HG02852 (cell line): ENCODE measurements around the gene CNTN4.
A peak's percentile ranks its signal among the peaks of the same experiment; 100 is the strongest.

Experiments used
- ATAC-seq: cut with Tn5 transposase; IDR thresholded peaks from one replicate; pipeline ENCODE4 v1.9.1; 2021; ENCODE audit warnings: mild to moderate bottlenecking, moderate library complexity; ENCODE audit not compliant: unreplicated experiment

Gene CNTN4

DNA sequence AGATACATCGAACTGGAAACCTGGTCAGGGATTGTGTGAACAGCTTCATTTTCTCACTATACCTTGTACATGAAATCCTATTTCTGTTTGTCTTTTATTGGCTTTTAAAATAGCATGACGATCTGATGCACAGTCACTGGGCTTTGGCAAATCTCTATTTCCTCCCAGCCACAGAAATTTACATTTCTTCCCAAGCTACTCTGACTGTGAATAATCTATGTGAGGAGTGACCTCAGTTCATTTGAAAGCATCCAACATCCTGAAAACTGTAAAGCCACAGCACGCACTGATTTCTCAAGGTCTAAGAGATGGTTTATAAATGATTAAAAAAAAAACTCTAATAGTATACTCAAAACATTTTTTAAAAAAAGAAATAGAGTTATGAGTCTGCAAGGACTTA is 561.2 kb downstream of the CNTN4 start:
- ATAC-seq = no peak

DNA sequence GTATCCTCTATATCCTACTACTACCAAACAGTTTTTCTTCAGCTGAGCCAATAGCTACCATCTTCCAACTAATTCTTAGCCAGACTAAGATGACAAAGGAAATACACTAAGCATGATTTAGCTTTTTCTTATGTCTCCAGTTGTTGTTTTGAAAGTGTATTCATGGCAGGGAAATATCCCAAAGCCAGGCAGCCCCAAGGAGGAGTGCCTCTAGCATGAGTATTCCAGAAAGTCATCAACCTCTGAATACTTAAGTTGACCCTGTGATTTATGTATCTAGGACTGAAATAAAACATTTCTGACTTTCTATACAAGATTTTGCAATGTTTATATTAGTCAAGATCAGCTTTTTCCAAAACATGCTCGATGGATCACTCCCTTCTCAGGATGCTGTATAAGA is 562.4 kb downstream of the CNTN4 start:
- ATAC-seq = no peak

DNA sequence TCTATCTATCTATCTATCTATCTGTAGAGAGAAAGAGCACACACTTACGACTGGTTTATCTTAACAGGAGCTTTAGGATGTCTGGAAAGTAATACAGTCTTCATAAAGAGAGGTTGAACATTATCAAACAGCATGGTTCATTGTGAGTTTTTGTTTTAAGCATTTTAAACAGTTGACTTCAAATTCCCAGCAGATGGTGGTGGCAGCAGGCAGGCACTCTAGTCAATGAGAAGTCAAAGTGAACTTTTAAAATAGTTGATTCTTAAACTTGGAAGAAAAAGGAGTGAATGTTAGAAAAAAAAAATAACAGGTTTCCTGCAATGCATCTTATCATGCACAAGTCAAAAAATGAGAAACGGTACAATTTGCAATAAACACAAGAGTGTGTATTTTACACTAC is 578.8 kb downstream of the CNTN4 start:
- ATAC-seq = no peak

DNA sequence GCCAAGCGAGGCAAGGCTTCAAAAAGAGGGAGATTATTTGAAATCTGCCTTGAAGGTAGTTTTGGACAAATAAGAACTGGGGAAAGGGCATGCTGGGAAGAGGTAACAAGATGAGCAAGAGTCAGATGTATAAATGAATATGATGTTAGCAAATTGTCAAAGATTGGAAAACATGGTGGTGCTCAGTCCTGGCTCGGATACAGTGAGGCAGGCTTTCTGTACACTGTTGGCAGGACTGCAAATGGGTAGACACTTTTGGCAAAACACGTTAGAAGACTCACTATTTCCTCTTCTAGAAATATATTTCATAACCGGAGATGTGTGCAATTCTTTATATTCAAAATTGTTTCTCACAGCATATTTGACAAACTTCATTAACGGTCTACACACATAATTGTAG is 581.6 kb downstream of the CNTN4 start:
- ATAC-seq = no peak

DNA sequence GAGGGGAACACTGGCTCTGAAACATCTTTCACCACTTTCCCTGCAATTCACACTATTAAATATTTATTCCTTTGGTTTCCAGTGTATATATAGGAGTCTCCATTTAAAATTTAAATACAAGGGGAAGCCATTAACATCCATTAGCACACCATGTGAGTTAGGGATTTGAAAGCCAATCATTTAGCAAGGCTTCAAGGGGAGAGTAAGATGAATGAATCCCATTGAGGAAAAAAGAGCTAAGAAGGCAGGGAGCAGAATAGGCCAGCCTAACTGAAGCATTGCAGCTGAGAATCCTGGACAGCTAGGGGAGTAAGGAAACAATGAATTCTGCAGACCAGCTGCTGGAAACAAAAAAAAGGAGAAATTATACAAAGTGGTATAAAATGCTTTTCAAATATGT is 585.4 kb downstream of the CNTN4 start:
- no peak for ATAC-seq

DNA sequence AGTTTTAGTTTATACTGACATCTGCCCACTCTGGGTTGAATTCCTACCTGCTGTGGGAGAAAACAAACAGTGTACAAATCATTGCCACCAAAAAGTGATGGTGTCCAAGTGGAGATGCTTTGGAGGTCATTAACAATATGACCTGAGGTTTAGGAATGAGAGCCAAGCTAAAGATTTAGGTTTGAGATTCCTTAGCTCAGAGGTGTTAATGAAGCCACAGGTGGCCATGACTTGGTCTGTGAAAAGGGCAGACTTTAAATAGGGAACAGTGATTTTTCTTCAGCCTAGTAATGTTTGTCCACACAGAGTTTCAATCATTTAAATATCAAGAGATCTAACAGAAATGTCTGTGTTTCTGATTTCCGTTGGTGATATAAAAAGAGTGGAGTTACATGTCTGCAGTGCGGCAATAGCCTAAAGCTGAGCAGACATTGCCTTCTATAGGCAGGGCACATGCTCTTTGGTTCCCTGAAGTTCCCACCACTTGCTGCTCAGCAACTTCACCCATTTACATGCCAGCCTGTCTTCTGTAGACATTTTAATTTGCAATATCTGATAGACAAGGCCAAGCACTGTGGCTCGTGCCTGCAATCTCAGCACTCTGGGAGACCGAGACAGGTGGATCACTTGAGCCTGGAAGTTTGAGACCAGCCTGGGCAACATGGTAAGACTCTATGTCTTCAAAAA is 588.3 kb downstream of the CNTN4 start:
- no peak for ATAC-seq

DNA sequence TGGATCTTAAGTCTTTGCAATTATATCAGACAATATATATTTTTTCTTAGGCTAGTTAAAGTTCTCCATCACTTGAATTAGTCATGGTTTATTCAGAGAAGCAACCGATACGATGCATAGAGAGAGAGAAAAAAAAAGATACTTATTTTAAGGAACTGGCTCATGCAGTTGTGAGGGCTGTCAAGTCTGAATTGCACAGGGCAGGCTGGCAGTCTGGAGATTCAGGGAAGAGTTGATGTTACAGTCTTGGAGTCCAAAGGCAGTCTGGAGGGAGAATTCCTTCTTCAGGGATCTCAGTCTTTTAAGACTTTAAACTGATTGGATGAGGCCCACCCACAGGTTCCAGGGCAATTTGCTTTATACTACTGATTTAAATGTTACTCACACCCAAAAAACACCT is 598.9 kb downstream of the CNTN4 start:
- ATAC-seq = no peak

DNA sequence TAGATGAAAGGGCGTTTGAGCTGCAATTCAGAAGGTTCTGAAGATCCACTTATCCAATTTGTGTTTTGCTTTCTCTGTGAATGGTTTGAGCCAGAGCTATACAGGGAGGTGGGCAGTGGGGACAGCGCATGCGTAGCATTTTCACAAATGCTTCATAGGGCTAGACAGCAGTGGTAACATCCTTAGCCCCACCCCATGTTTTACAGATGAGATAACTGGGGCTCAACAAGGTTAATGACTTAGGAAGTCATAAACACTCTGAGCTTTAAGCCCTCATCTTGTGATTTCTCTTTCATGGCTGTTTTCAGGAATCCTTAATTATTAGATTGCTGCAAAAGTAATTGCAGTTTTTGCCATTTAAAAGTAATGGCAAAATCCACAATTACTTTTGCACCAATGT is 602.8 kb downstream of the CNTN4 start:
- no peak for ATAC-seq

DNA sequence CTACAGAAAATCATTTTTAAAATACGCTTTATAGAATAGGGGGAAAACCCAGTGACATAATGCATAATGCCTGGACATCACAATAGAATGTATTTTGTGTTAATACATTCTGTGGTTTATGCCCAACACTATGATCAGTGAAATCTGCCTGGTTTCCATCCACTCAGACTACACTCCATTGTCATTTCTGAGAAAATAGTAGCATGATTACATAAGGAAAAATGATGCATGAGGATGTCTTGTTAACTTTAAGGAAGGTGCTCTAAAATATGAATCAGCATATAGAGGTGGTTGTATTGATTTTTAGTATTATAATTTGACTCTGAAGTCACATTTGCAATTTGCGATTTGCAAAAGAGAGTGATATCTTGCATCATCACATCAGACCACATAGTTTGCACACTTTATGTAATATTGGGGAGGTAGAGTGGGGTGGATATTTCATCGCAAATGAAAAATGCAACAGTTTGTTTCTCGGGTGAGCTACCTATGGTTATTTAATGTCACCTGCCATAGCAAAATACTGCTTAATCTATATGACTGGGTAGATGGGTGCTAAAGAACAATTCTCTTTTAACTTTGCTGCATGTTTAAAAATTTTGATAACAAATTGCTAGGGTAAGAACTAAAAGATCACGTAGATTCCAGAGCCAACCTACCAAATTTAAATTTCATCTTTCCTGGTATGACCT is 607.6 kb downstream of the CNTN4 start:
- ATAC-seq = no peak

DNA sequence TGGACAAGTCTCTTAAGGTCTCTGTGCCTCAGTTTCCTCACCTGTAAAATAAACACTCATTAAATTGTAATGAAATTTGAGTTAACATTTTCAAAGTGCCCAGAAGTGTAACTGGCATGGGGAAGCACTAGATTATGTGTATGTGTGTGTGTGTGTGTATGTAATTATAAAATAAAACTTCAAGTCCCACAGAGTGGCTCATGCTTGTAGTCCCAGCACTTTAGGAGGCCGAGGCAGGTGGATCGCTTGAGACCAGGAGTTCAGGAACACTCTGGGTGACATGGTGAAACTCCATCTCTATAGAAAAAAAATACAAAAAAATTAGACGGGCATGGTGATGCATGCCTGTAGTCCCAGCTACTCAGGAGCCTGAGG is 608.2 kb downstream of the CNTN4 start:
- ATAC-seq = no peak

DNA sequence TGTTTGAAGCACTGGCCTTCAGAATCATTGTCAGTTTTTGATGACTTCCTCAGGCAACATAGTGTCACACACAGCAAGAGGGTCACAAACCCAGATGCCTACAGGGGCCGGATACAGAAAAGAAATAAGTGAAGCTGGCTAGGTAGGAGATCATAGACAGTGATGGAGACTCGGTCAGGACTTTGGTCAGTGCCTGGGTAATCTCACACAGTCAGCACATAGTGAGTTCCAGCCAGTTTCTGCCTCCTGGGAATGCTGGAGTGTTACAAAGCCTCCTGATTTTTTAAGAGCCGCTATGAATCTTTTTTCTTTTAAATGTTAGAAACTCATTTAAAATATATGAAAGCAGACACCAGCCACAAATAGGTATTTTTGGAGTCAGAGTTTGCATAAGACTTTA is 612.4 kb downstream of the CNTN4 start:
- no peak for ATAC-seq

DNA sequence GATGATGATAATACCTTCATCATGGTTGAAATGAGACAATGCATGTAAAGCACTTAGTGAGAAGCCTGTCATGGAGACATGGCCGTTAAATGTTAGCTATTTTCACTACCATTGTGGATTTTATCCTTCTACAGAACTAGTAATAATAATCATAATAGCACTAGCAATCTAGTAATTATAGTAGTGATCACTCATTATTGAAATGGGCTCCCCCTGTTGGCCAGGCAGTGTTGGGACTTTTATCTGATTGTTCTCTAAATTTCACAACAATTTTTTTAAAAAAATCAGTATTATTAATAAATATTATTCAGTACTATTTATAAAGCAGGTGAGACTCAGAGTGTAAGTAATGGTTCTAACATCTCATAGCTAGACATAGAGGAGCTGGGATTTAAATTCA is 615.3 kb downstream of the CNTN4 start:
- no peak for ATAC-seq

DNA sequence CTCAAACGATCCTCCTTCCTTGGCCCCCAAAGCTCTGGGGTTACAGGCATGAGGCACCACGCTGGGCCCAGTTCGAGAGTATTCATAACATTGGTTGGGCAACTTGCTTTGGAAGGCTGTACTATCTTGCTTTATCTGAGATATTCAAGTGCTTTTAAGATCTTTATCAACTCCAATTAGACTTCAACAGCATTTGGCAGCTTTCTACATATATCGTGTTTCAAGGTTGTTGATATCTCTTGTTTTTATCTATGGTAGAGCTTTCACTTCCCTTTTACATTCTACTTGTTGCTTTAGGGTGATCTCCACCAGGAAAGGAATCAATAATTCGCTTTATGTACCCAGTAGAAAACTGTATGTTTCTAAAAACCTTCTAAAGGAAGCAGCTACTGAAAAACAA is 616.2 kb downstream of the CNTN4 start:
- ATAC-seq = peak; percentile 70

DNA sequence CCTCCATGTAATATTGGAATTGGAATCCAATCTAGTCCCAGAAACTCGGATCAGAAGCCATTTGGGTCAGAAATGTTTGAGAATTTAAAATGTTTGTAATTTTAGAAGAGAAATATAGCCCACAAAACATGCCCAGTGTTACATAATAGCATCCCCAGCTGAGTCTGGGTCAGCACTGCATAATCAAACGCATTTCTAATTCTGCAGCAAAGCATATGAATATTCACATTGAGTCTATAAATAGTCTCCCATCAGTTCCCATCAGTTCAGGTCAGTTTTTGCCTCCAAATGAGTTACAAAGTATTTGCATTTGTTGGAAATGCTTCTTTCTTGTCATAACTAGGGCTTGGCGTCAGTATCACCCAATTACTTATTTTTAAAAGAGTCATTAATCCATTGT is 628.4 kb downstream of the CNTN4 start:
- ATAC-seq = no peak

DNA sequence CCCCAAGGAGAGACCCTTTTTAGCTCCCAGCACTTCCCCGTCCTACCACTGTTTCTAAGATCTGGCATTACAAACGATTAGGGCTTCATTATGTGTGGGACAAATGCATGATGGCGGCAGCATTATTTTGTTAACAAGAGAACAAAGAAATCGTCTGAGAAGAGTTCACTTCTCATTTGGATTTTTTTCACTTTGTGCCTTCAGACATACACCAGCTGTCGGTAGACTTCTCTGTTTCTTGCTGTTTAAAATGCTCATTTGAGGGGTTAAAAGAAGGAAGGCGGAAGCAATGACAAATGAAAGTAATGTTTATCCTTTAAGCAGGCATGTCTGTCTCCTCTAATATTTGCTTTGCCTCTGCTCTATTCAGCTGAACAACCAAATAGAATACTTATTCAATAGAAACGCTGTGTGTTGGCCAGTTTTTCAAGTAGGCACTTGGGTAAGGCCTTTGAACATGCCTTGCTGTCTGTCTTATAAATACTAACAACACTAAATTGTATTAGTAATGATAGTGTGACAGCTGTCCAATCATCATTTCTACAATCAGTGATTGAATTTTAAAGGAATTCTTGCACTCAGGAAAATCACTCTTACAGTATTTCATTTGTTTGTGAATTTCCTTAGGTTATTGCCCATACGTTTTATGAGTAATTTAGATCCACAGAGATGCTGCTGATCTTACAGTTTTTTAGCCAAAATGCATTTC is 629.1 kb downstream of the CNTN4 start:
- no peak for ATAC-seq

DNA sequence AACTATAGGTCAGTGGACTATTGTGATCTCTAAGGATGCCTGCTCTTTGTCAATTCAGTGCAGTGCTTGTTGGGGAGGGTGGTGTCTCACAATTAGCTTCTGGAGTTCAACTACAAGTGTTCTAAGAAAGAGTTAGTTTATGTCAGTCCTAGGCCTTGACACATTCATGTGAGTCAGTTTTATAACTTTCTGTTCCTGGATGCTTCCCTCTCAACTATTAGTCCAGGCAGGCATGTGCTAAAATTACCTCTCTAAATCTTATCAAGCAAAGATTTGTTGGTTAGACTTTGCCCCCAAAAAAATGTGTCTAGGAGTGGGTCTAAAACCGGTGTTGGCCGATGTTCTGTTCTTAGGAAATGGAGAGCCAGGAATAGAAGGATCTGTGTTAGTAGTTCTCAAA is 633.2 kb downstream of the CNTN4 start:
- no peak for ATAC-seq

DNA sequence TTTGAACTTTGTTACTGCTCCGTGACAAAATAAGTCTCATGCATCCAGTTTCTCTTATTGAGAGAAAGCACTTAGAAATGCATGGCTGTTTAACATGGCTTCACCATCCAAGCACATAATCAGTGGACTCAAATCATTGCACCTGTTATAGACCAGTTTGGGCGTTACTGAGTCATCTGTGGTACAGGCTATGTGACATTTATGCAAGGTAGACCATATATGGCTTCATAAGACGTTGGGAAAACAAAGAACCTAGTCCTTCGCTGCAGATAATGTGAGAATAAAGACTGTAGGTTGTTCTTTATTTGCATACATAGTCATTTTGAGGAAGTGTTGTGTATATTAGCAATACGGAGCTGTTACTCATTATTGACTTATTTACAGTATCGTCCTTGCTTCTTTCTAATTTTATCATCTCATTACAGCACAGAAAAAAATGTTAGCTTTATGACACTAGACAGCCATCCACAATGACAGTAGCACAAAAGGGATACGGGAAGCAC is 636.8 kb downstream of the CNTN4 start:
- no peak for ATAC-seq

DNA sequence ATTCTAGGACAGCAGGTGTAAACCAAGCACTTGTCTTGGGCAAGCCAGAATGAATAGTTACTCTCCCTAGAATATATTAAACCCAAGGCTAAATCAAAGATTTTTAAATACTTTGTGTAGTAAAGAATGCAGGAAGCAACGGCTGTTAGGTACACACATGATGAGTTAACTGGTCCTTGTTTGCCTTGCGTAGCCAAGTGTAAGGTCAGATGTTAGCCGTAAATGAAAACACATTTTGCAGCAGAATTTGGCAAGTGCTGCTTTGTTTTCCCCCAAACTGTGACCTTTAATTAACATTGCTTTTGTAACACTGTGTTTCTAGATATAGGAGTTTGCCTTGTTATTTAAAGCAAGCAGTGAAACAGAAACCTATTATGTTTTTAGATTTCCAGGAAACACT is 642.9 kb downstream of the CNTN4 start:
- no peak for ATAC-seq

DNA sequence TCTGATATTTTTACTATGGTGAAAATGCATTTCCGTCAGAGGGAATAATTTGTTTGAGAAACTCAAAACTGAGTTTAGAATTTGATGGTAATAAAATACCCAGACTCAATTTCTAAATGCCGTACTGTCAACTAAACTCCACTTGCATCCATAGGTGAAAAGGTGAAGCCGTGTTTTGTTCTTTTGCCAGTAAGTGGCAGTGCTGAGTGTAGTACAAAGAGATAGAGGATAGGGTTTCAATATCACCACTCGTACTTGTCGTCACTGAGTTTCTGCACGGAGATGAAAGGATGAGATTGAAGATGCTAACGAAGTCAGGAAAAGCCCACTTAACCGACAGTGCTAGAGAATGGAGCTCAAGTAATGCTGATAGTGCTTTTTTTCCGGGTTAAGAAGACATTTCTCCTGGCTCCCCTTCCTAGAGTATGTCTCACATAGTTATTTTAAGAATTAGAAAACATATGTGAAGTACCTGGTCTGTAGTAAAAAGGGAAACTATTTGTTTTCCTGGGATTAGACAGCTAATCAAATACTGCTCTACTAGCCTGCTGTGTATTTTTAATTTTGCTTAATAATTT is 666.4 kb downstream of the CNTN4 start:
- no peak for ATAC-seq

DNA sequence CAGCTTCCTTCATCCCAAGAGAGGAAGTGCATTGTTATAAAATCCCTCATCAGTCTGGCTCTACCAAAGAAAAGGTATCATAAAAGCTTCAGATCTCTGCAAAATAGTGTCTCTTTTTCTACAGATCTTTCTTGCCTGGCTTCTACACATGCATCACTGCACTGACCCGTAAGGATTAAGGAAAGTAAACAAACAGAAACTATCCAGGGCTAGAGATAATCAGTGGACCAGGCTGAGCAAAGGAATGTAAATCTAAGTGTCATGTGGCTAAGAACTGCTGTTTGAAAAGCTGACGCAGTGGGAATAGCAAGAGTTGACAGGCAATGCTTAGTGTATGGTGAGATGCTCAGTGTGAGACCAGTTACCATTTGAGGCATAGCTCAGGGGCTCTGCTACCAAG is 671.8 kb downstream of the CNTN4 start:
- no peak for ATAC-seq

DNA sequence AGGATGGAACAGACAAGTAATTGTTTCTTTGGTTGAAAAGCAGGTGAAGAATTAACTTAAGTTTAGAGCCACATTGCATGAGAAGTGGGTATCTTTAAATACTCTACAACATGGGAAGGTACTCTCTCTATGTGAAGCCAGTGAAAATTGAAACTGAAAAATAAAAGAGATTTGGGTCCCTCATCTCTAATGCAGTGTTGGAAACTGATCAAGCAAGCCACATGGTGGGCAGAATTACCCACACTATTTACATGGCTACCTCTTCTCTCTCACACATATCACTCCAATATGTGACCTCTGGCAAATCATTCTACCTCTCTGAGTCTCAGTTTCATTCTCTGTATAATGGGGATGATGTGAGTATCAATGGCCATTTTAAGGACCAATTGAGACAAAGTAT is 672.5 kb downstream of the CNTN4 start:
- no peak for ATAC-seq

DNA sequence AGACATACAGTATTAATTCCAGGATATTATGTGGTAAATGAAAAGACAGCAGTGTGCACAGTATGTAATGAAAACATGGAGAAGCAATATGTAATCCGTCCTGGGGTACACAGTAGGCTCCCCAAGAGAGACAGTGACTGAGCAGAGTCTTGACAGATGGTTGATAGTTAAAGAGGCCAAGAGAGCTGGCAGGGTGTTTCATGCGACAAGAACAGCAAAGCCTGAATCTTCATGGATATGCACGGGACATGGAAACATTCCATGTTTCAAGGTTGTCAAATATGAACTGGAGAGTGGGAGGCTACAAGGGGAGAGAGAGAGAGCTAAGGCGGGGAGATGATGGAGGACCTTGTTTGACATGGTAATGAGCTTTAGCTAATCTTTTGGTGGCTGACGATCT is 673.1 kb downstream of the CNTN4 start:
- no peak for ATAC-seq
